Activated B cell treated with CpG ODN at 0.5 μM for 24 hours (primary cell): ENCODE measurements around the gene PVR. TPM values are rescaled to one million over a fixed set of nuclear protein-coding genes. Genes with fewer than 3 reads are reported as not detected.

ENCODE experiments used
- ATAC-seq: fragments of 200-7000 bp; cut with Tn5 transposase; one replicate; pipeline ENCODE4 v1.10.0; 2021; ENCODE audit warnings: low read depth, mild to moderate bottlenecking, moderate library complexity
- CTCF ChIA-PET: fragments of 350-600 bp; sonication (Branson Sonifier 250); formaldehyde crosslinking; loops from one replicate; lab custom pipeline; 2021; ENCODE audit warnings: antibody characterized with exemption; lab: Charles Lee
- POLR2A ChIA-PET: fragments of 350-600 bp; sonication (Branson Sonifier 250); formaldehyde crosslinking; loops from one replicate; lab custom pipeline; 2021; ENCODE audit warnings: antibody characterized with exemption; lab: Charles Lee
- DNase-seq: peaks from one replicate; pipeline ENCODE4 v3.0.0; 2022
- H3K27ac Mint-ChIP-seq: one replicate; pipeline ENCODE4 v1.8.0; 2020; ENCODE audit warnings: mixed read lengths
- H3K27me3 Mint-ChIP-seq: one replicate; pipeline ENCODE4 v1.8.0; 2021; ENCODE audit warnings: mixed read lengths
- H3K36me3 Mint-ChIP-seq: one replicate; pipeline ENCODE4 v1.8.0; 2021; ENCODE audit warnings: low read depth, mixed read lengths
- H3K4me1 Mint-ChIP-seq: one replicate; pipeline ENCODE4 v1.8.0; 2021; ENCODE audit warnings: mixed read lengths
- H3K4me3 Mint-ChIP-seq: one replicate; pipeline ENCODE4 v1.8.0; 2020; ENCODE audit warnings: mild to moderate bottlenecking, mixed read lengths
- H3K9me3 Mint-ChIP-seq: one replicate; pipeline ENCODE4 v1.8.0; 2020; ENCODE audit warnings: mixed read lengths
- intact Hi-C: fragments of 100-400 bp; cut with micrococcal nuclease; formaldehyde crosslinking; loops from one replicate; pipeline ENCODE4 v1.15.1; 2024
- total RNA-seq: library from RNA; stranded (reverse); gene quantifications from 2 replicates; pipeline ENCODE4 v1.2.3, GENCODE V29; 2022
- TF ChIP-seq, protein P1 (sequence below): fragments of 200-600 bp; IDR thresholded peaks from one replicate; pipeline ENCODE4 v1.8.0; 2022; ENCODE audit warnings: antibody characterized with exemption, mild to moderate bottlenecking

PVR gene
- total RNA-seq, 1 donor from 2014 or later, result not detected

DNA sequence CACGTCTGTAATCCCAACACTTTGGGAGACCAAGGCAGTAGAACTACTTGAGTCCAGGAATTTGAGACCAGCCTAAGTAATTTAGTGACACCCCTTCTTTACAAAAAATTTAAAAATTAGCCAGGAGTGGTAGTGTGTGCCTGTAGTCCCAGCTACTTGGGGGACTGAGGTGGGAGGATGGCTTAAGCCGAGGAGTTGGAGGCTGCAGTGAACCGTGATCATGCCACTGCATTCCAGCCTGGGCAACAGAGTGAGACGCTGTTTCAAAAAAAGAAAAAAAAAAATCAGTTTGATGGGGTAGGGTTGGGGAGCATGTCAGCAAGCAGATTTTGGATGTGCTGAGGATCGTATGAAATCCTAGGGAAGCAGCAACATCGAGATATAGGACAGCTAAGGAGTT lies 31.8 kb downstream of the PVR start:
- ATAC-seq (no peak), DNase-seq (no peak)
- peaks cover 4% of the 10 kb centered on the region for H3K27me3 Mint-ChIP-seq
- no peak overlapping the region for H3K4me3 Mint-ChIP-seq
- ChIA-PET POLR2A (no interaction called here), CTCF (interaction anchor here (1.6 kb wide), 1 partner anchor 18 kb away, joined by 4 read pairs; no protein-coding TSS in a partner anchor)
- H3K4me1 Mint-ChIP-seq, result no peaks in the 10 kb centered on the region
- no peak overlapping the region for H3K27ac Mint-ChIP-seq
- peaks cover 3% of the 10 kb centered on the region for H3K9me3 Mint-ChIP-seq
- no peaks in the 10 kb centered on the region for H3K36me3 Mint-ChIP-seq
- intact Hi-C loops, result no loop called here
- TF ChIP-seq, protein P1, sequence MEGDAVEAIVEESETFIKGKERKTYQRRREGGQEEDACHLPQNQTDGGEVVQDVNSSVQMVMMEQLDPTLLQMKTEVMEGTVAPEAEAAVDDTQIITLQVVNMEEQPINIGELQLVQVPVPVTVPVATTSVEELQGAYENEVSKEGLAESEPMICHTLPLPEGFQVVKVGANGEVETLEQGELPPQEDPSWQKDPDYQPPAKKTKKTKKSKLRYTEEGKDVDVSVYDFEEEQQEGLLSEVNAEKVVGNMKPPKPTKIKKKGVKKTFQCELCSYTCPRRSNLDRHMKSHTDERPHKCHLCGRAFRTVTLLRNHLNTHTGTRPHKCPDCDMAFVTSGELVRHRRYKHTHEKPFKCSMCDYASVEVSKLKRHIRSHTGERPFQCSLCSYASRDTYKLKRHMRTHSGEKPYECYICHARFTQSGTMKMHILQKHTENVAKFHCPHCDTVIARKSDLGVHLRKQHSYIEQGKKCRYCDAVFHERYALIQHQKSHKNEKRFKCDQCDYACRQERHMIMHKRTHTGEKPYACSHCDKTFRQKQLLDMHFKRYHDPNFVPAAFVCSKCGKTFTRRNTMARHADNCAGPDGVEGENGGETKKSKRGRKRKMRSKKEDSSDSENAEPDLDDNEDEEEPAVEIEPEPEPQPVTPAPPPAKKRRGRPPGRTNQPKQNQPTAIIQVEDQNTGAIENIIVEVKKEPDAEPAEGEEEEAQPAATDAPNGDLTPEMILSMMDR, result no peak

DNA sequence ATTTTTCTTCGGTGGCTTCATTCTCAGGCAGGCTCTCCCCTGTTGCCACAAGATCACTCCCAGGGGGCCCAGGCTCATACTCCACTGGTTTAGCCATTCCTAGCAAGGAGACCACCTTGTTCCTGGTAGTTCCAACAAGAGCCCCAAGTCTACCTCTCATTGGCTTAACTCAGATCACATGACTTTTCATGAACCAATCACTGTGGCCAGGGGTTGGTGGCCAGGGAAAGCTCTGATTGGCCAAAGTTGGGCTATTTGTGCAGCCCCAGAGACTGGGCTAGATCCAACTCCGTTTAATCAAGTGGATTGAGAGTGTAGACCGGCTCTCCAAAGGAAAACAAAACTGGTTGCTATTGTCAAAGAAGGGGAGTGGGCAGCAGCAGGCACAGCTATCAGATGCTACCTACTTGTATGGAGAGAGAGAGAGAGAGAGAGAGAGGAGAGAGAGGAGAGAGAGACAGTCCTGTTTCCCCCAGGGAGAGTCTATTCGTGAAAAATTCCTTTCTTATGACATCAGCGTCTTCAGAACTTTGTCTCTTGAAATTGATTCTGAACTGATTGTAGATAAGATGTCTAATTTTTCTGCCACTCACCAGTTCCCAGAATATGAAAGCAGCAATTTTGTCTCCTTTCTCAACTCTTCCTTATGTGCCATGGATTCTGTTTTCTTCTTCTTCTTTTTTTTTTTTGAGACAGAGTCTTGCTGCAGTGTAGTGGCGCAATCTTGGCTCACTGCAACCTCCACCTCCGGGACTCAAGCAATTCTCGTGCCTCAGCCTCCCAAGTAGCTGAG lies 33.5 kb downstream of the PVR start:
- ATAC-seq (no peak), DNase-seq (no peak)
- Mint-ChIP-seq H3K27me3 (peaks cover 6% of the 10 kb centered on the region), H3K4me3 (no peak overlapping the region), H3K4me1 (no peaks in the 10 kb centered on the region), H3K9me3 (peaks cover 2% of the 10 kb centered on the region), H3K27ac (no peak overlapping the region), H3K36me3 (no peaks in the 10 kb centered on the region)
- TF ChIP-seq, protein P1, result no peak
- intact Hi-C loops, result no loop called here
- ChIA-PET POLR2A (no interaction called here), CTCF (no interaction called here)

DNA sequence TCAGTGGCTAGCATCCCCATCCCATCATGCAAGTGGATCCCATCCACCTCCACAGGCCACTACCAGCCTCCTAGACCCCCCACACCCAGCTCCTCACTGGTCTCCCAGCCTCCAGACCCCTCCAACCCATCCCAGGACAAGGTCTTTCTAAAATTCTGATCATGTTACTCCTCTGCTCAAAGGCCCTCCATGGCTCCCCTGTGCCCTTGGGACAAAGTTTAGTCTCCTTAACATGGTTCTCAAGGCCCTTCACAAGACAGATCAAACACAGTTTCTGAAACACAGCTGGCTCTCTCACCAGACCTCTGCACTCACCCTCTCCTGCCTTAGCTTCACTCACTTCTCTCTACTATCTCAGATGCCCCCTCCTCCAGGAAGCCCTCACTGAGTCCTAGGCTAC lies 36.8 kb downstream of the PVR start:
- Mint-ChIP-seq H3K27ac (no peak overlapping the region), H3K36me3 (no peaks in the 10 kb centered on the region), H3K4me1 (peaks cover 7% of the 10 kb centered on the region), H3K4me3 (no peak overlapping the region), H3K27me3 (peaks cover 12% of the 10 kb centered on the region), H3K9me3 (peaks cover 2% of the 10 kb centered on the region)
- intact Hi-C loops, result no loop called here
- POLR2A ChIA-PET, result no interaction called here
- ATAC-seq (no peak), DNase-seq (no peak)
- CTCF ChIA-PET, result no interaction called here
- TF ChIP-seq, protein P1, result no peak

DNA sequence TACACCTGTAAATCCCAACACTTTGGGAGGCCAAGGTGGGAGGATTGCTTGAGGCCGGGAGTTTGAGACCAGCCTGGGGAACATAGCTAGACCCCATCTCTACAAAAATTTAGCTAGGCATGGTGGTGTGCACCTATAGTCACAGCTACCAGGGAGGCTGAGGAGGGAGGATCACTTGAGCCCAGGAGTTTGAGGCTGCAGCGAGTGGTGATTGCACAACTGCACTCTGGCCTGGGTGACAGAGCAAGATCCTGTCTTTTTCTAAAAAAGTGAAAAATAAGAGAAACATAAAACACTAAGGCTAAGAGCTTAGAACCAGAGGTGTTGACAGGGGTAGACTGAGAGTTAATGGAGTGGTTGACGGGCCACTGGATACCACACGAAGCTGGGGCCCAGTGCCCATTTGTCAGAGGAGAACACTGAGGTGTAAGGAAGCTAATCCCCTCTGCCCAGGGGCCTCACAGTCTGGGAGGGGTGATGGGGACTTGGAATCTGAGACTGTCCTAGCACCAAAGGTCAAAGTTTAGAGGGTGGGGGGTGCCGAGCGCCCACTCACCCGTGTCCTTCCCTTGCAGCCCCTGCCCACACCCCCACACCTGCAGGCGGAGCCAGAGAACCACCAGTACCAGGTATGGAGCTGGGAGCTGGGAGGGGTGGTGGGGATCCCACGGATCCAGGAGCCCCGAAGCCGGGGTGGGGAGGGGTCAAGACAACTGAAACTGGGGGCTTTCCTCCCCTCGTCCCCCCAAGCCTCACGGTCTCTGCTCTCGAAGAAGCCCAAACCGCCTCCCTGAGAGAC lies 38.5 kb downstream of the PVR start:
- H3K36me3 Mint-ChIP-seq, result no peaks in the 10 kb centered on the region
- no peak overlapping the region for H3K4me3 Mint-ChIP-seq
- intact Hi-C loops, result no loop called here
- H3K4me1 Mint-ChIP-seq, result peaks cover 20% of the 10 kb centered on the region
- H3K27me3 Mint-ChIP-seq, result peaks cover 12% of the 10 kb centered on the region
- ChIA-PET POLR2A (no interaction called here), CTCF (no interaction called here)
- H3K9me3 Mint-ChIP-seq, result peaks cover 2% of the 10 kb centered on the region
- DNase-seq (no peak), ATAC-seq (no peak)
- no peak overlapping the region for H3K27ac Mint-ChIP-seq
- TF ChIP-seq, protein P1, result no peak

DNA sequence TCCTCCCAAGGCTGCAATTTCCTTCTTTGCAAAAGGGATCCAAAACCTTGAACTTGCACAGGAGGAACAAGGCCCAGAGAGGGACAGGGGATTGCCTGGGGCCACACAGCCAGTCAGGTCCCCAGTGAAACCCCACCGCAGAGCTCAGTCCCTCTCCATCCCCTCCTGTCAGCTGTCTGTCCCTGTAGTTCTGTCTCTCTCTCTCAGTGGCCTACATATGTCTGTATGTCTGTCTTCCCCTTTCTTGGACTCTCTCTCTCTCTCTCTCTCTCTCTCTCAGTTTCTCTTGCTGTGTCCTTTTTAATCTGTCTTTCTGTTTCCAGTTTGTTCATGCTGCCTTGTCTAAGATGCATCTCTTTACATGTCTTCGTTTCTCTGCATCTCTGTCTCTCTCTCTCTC lies 39.1 kb downstream of the PVR start:
- POLR2A ChIA-PET, result no interaction called here
- no peak overlapping the region for H3K27ac Mint-ChIP-seq

More for the DNA sequence above, 39.1 kb downstream of the PVR start:
- no peak overlapping the region for H3K4me3 Mint-ChIP-seq
- H3K4me1 Mint-ChIP-seq, result peaks cover 20% of the 10 kb centered on the region
- no peaks in the 10 kb centered on the region for H3K36me3 Mint-ChIP-seq
- TF ChIP-seq, protein P1, result no peak
- ATAC-seq, result no peak
- peaks cover 2% of the 10 kb centered on the region for H3K9me3 Mint-ChIP-seq
- CTCF ChIA-PET, result no interaction called here
- intact Hi-C loops, result no loop called here
- DNase-seq, result no peak
- H3K27me3 Mint-ChIP-seq, result peaks cover 13% of the 10 kb centered on the region
